Measurements from ENCODE around the gene PCDHGC3.

DNA sequence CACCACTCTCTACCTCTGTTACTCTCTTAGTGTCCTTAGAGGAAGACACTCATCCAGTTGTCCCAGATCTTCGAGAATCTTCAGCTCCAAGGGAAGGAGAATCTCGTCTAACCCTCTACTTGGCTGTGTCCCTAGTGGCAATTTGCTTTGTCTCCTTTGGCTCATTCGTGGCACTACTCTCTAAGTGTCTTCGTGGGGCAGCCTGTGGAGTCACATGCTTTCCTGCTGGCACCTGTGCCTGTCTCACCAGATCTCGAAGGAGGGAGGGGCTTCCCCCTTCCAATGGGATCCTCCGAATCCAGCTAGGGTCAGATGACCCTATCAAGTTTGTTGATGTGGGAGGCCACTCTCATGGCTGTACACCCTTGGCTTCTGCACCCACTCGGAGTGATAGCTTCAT is 11.4 kb downstream of the PCDHGC3 start:
- TF ChIP-seq YY1 (IDR thresholded peaks at IDR 0.05; ENCODE audit: low read depth) (no peak), RCOR1 (IDR thresholded peaks at IDR 0.05; ENCODE audit: low read length) (no peak)
- TF ChIP-seq, protein P1, sequence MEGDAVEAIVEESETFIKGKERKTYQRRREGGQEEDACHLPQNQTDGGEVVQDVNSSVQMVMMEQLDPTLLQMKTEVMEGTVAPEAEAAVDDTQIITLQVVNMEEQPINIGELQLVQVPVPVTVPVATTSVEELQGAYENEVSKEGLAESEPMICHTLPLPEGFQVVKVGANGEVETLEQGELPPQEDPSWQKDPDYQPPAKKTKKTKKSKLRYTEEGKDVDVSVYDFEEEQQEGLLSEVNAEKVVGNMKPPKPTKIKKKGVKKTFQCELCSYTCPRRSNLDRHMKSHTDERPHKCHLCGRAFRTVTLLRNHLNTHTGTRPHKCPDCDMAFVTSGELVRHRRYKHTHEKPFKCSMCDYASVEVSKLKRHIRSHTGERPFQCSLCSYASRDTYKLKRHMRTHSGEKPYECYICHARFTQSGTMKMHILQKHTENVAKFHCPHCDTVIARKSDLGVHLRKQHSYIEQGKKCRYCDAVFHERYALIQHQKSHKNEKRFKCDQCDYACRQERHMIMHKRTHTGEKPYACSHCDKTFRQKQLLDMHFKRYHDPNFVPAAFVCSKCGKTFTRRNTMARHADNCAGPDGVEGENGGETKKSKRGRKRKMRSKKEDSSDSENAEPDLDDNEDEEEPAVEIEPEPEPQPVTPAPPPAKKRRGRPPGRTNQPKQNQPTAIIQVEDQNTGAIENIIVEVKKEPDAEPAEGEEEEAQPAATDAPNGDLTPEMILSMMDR (IDR thresholded peaks at IDR 0.05): no peak
